Dedifferentiated amniotic fluid mesenchymal stem cell (primary cell): ENCODE measurements around the gene LIPA.
"Not testable (repeated sequence)": the region's sequence is repeated elsewhere in the genome, so short reads cannot be mapped to it uniquely, and the experiment has no call there.

Source experiments
- DNase-seq: peaks from one replicate; pipeline ENCODE4 v3.0.0-alpha.2; 2016; ENCODE audit errors: extremely low spot score

Gene LIPA

DNA sequence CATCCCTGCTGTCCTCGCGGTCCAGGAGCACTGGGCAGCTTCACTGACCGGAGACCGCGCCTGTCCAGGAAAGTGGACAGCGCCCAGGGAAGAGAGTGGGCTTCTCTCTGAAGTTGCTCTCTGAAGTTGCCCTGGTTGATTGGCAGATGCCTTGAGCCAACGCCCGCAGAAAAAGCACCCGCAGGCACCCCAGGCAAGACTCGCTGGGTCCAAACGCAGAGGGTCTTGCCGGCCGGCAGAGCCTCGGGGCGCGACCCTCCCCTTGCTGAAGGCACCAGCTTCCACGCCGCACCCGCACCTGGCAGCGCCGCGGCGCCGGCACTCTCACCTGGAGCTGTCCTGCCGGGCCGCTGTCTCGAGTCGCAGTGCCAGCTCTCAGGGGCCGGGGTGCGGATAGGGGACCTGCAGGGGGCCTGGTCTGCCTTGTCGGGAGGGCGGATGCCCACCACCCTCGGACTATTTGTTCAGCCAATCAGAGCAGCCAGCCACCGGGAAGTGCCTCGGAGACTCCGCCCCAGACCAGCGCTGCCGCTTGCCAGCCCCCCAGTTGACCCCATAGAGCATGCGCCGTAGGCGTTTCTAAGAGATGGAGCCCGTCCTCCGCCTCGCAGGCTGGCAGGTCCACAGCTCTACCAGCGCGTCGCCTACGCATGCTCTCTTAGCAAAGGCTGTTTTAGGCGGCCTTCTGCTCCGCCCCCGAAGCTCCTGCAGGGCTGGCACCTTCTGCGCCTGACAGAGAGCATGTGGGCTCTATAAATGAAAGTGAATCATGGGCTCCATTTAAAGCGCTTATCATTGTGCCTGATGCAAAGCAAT, at the start of gene LIPA:
Gene LIPA (minus strand): TSS at position 367 of the 816 bp plus-strand sequence. CDS start 4,127 bp downstream, outside the sequence.
- DNase-seq, result peak; percentile 96

DNA sequence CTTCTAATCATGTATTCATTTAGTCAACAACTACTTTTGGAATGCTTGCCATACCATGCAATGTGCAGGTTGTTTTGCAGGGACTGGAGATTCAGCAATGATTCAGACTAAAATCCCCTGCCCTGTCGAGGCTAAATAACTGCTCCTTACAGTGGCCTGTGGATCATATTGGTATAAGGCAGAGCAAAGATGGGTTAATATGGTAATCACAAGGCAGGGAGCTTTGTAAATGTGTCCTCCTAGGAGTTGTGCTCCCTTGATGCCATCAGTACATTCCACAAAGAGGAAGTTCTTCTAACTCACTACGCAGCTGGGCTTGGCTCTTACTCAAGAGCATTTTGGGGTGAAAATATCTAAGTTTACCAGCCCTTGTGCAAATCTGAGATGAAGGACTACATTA, 49.7 kb upstream of the LIPA start:
- DNase-seq, result peak; percentile 39

DNA sequence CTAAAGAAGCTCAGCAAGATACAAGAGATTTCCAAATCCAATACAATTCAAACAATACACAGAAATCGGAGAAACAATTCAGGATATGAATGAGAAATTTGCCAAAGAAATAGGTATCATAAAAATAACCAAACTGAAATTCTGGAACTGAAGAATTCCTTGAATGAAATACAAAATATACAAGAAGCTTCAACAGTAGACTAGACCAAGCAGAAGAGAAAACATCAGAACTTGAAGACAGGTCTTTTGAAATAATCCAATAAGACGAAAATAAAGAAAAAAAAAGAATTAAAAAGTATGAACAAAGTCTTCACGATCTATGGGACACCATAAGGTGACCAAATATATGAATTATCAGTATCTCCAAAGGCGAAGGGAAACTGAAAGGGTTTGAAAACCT, 47.5 kb upstream of the LIPA start:
- DNase-seq, result no peak

DNA sequence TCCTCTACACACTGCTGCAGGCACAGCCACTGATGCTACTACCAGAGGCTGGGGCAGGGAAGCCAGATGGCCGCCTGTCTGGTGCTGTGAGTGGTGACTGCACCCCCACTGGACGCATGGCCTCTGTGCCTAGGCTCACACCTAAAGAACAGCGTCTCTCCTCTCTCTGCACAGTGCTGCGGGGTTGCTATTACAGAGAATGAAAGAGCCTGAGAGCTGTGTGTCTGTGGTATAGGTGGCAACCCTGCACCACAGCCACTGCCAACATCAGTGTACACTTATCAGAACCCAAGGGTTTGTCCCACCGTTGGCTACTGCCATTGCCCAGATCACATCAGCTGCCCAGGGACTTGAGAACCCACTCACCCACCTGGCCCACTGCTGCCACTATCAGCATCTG, 46.2 kb upstream of the LIPA start:
- DNase-seq, result no peak

DNA sequence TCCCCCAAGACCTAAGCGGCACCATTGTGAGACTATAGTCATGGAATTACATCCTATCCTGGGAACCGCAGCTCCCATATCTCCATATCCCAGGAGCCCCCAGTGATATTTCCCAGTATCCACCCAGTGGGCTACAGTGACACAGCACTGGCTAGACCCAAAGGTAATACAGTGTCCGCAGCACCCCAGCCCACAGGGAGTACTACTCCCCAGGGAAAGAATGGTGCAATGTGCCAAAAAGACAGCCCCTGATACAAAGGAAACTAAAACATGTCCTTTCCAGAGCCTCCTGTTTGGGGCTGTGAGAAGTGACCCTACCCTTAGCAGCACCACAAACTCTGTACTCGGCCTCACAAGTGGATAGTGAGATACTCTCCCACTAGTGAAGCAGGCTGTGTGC, 45.8 kb upstream of the LIPA start:
- DNase-seq, result no peak

DNA sequence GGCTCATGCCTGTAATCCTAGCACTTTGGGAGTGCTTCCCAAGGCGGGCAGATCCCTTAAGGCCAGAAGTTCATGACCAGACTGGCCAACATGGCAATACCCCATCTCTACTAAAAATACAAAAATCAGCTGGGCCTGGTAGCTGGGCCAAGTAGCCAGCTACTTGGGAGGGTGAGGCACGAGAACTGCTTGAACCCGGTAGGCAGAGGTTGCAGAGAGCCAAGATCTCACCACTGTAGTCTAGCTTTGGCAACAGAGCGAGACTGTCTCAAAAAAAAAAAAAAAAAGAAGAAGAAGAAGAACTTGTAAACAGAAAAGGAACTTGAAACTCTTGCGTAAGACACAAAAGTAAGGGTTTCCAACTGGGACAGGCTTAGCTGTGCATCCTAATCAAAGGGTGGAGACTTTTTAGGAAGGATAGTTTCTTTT, 44.7 kb upstream of the LIPA start:
- no peak for DNase-seq

DNA sequence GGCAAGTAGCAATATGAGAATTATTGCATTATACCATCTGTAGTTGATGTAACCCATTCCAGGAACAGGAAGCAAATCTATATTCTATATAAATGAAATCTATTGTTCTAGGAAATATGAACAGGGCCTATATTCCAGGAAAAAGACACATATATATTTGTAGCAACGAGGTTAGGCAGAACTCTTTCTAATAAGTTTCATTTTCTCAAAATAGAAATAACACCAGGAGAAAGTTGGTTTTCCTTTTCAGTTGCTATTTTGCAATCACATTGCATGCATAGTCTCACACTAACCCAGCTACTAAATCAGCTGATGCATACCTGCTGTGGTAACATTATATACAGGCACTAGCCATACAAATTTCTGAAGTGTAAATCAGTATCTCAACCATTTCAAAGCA, 44.0 kb upstream of the LIPA start:
- DNase-seq, result peak; percentile 55

DNA sequence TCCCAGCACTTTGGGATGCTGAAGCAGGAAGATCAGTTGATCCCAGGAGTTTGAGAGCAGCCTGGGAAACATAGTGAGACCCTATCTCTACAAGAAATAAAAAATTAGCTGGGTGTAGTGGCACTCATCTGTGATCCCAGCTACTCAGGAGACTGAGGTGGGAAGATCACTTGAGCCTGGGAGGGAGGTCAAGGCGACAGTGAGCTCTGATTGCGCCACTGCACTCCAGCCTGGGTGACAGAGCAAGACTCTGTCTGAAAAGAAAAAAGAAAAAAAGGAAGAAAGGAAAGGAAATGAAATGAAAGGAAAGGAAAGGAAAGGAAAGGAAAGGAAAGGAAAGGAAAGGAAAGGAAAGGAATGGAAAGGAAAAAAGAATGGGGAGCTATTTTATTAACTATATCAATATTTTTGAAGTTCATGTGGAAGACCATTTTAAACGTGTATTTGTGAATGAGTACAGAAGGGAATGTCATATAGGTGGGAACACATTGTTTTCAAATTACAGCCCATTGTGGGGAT, 43.2 kb upstream of the LIPA start:
- DNase-seq, result no peak

DNA sequence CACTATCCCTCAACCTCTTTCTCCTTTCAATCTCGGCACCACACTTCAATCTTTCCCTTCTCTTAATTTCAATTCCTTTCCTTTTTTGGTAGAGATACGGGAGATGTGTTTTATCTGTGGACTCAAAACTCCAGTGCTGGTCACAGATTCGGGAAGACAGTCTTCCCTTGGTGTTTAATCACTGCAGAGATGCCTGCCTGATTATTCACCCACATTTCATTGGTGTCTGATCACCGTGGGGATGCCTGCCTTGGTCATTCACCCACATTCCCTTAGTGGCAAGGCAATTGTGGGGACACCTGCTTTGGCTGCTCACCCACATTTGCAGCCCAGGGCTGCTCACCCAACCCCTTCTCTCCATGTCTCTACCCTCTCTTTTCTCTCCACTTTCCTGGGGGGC, 33.7 kb upstream of the LIPA start:
- DNase-seq, result not testable (repeated sequence)

DNA sequence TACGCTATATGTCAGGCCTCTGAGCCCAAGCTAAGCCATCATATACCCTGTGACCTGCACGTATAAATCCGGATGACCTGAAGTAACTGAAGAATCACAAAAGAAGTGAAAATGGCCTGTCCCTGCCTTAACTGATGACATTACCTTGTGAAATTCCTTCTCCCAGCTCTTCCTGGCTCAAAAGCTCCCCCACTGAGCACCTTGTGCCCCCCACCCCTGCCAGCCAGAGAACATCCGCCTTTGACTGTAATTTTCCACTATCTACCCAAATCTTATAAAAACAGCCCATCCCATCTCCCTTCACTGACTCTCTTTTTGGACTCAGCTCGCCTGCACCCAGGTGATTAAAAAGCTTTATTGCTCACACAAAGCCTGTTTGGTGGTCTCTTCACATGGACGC, 33.1 kb upstream of the LIPA start:
- not testable (repeated sequence) for DNase-seq

DNA sequence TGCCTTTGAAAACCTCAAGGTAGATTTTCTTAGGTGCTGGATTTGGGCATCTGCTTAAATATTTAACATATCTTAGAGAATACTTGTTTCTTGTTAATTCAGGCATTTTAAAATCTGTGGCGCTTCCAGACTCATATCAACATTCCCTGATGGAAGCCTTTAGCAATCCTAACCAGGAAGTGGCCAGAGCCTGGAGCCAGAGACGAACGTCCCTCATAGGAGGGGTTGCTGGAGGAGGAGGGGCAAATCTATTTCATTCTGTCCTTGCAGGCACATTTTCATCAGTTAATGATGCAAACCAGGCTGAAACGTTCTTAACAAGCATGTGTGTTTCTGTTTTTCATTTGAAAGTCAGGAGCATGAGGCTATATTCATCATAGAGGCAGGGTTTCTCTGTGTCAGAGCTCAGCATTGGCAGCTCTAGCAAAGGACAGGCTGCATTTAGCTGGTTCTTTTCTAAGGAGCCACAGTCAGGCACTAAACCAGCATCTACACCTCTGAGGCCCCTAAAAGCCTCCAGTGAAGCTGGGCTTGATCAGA, 32.4 kb upstream of the LIPA start:
- peak; percentile 85 for DNase-seq

DNA sequence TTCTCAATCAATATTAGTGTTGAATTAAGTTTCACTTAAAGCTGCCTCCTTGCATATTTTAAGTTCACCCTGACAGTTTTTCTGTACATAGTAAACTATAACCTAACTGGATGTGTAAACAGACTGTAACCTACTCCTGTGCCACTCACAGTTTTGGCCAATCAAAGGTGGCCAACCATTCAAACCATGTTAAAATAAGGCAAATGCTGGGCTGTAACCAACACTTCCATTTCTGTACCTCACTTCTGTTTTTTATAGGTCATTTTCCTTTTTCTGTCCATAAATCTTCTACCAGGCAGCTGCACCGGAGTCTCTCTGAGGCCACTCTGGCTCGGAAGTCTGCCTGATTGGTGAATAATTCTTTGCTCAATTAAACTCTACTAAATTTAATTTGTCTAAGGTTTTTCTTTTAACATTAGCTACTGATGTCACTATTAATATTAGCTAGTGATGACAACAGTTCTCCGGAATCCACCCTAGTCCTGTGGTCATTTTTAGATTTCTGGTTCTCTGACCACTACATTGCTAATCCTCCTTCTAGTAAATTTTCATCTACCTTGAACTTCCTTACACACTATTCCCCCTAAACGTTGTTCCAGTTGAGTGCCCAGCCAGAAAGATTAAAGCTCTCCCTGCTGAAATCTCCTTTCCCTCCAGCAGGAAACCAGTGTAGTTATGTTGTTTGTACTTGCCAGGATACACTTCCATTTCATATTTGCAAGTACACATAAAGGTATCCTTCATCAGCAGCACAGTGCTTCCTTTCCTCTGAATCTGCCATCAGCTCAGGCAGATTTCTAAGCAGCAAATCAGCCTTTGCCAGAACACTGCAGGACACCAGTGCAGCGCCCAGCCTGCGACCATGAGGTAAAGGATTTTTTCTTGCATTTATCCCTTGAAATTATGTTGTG, 31.7 kb upstream of the LIPA start:
- no peak for DNase-seq

DNA sequence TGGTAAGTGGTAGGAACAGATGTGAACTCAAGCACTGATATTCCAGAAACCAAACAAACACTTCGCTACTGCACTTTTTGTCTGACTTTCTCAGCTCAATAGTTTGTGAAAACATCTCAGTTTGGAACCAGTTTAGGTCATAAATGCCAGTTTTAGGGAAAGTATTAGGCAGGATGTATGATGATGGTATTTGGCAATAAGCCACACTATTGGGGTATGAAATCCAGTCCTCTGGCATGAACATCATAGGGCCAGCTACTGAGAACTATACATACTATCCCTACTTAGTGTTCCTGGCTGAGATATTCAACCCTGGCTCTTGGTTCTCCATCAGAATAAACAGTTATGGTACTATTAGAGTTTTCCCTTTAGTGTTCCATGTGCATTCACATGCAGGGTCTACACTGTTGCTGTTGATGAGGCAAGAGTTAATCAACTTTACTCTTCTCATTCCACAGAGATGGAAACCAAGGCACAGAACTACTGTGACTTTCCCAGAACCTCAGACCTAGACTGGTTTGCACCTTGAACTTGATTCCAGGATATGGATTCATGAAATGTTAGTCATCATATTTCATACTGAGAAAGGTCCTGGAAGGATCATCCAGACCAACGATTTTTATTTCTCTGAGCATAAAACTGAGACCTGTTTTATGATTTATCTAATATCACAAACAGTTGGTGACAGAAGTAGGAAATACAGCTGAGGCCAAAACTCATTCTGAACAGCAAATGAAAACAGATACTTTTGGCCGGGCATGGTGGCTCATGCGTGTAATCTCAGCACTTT, 30.2 kb upstream of the LIPA start:
- DNase-seq, result no peak

DNA sequence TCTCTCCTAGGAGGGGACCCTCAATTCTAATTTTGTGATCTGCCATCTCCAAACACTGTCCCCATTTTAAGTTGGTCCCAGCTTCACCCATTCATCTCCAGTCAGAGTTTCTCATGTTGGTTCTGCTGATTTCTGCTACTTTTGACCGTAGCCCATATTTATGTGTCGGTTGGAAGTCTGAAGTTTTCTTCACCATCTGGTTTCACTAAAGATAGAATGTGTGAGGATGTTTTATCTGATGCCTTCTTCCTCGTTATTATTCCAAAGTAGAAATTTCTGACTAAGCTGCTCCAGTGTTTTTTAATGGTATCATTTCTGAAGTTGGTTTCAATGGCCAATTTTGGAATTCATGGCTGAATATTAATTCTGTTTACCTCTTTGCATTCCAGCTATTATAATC, 28.9 kb upstream of the LIPA start:
- DNase-seq, result no peak

DNA sequence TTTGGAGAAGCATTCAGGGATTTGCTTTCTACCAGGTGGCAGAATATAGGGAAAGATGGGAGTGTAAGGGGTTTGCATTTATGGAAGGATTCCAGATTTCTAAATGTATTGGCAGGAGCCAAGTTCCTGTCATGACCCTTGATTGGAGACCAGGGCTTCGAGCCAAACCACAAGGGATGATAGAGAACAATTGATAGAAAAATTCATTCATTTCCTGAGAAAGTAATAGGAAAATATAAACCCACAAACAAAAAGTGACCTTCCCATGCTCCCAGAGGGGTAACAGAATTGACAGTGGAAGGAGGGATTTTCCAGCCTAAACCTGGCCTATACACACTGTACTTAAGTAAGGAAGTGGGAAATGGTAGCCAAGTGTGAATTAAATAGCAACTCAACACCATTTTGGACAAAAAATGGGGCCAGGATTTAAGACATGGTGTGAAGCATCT, 27.9 kb upstream of the LIPA start:
- no peak for DNase-seq

DNA sequence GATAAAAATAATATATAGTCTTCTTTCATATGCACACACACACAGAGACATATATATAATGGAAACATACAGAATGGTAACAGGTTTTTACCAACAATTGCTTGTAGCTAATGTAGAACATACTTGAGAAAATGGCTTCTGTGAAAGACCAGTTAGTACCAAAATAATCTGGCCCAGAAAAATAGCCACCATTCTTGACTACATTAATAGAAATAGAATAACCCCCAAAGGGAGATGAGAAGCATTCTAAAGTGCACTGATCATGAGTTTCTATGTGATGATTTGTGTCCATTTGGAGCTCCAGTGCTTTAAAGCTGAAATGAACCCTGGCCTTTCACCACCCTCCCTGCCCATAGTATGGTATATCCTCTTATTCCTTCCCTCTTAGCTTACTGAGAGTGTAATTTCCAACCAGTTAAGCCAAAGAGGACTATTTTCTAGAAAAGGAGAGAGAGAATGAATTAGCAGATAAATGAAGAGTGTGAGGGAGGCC, 27.4 kb upstream of the LIPA start:
- no peak for DNase-seq

DNA sequence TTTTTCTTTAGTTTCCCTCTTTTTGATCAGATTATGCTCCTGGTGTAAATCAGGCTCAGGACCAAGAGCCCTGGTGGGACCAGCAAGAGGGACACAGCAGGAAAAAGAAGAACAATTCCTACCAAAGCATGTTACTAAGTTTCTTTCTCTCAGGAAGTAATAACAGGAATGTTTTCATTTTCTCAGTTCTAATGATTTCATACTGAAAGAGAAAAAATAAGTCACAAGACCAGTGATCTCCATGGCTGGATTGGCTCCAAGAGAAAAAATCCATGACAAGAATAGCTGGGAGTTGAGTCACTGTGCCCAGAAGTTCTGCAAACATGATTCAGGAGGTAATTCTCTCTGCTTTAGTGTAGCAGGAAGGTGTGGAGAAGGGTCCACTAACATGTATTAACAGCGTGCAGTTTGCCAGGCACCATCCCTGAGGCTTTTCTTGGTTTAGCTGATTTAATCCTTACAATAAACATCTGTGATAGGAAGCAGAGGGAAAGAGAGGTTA, 26.5 kb upstream of the LIPA start:
- DNase-seq, result peak; percentile 97

DNA sequence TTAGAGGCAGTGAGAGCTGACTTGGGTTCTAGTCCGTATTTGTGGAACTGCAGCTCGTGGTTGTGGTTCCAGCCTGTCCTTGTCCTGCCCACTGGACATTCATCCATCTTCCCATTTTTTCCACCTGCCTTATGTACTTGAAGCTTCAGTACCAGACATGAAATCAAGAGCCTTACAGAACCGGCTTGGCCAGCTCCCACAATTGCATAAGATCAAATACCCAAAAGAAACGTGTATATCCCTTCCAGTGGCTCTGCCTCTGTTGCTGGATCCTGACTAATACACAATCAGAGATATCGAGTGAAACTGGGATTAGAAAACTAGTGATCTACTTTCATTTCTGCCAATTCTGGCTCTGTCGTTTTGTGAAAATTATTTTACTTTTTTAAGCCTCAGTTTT, 23.8 kb upstream of the LIPA start:
- DNase-seq, result no peak

DNA sequence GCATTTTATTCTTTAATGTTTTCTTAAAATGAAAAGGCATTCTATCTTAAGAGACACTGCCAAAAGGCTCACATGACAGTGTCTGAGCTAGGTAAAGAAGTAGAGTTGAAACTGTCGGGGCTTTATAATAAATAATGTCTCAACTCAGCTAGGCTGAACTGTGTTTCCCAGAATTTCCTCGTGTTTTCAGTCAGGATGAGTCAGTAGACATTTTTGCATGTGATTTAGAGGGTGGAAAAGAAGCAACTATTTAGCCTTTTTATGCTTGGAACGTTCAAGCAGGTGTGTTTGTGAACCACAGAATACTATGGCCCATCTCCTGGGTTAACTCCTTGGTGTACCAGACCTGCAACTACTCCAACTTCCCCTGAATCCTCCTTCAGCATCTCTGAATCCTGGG, 23.4 kb upstream of the LIPA start:
- DNase-seq, result no peak

DNA sequence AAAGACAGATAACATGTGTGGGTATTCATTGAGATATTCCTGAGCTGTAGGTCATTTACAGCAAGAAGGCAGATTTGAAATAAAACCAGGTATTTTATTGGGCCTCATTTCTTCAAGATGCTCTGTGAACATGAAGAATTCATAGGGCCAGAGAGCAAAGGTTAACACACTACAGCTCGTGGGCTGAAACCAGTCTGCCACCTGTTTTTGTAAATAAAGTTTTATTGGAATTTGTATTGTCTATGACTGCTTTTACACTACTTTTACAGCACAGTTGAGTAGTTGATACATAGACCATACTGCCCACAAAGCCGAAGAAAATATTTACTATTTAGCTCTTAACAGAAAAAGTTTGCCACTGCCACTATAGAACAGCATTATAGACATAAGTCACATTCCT, 22.1 kb upstream of the LIPA start:
- no peak for DNase-seq

DNA sequence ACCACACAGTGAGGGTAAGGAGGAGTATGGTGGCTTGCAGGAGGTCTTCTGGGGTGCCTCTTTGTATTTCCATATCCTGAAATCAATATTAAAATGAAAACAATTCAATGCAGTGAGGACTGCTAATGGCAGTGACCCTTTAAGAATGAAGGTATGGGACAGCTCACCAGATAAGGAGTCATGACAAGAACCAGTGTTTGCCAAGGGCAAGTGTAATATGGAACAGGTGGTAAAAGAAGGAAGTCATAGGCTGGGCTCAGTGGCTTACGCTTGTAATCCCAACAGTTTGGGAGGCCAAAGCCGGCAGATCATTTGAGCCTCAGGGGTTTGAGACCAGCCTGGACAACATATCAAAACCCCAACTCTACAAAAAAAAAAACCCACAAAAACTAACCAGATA, 20.0 kb upstream of the LIPA start:
- no peak for DNase-seq
